Parathyroid adenoma (tissue), 2 donors: Measurements from ENCODE around the gene KLHL29.

Source experiments
- H2AFZ ChIP-seq: fragments of 300-600 bp; sonication (generic); one replicate; pipeline ENCODE4 v1.7.0; 2017; ENCODE audit warnings: antibody characterized with exemption, mild to moderate bottlenecking
- H3K27ac ChIP-seq: fragments of 300-600 bp; sonication (generic); one replicate; pipeline ENCODE4 v1.7.0; 2017
- H3K27me3 ChIP-seq: fragments of 300-600 bp; sonication (generic); one replicate; pipeline ENCODE4 v1.7.0; 2017; ENCODE audit warnings: low read length; ENCODE audit not compliant: control insufficient read depth, insufficient read depth
- H3K36me3 ChIP-seq: fragments of 300-600 bp; sonication (generic); one replicate; pipeline ENCODE4 v1.7.0; 2017; ENCODE audit warnings: low read length; ENCODE audit not compliant: control insufficient read depth, insufficient read depth
- H3K4me1 ChIP-seq: fragments of 300-600 bp; sonication (generic); one replicate; pipeline ENCODE4 v1.7.0; 2017; ENCODE audit warnings: control low read depth
- H3K4me2 ChIP-seq: fragments of 300-600 bp; sonication (generic); one replicate; pipeline ENCODE4 v1.7.0; 2017; ENCODE audit warnings: low read length
- H3K4me3 ChIP-seq: fragments of 300-600 bp; sonication (generic); one replicate; pipeline ENCODE4 v1.7.0; 2017; ENCODE audit warnings: low read depth, low read length
- H3K79me2 ChIP-seq: fragments of 300-600 bp; sonication (generic); one replicate; pipeline ENCODE4 v1.7.0; 2017; ENCODE audit warnings: control low read depth
- H3K9ac ChIP-seq: fragments of 300-600 bp; sonication (generic); one replicate; pipeline ENCODE4 v1.7.0; 2017; ENCODE audit warnings: mild to moderate bottlenecking
- H3K9me3 ChIP-seq: fragments of 300-600 bp; sonication (generic); one replicate; pipeline ENCODE4 v1.7.0; 2017; ENCODE audit warnings: low read length; ENCODE audit not compliant: control insufficient read depth
- CTCF ChIP-seq: fragments of 300-600 bp; sonication (generic); IDR thresholded peaks from one replicate; pipeline ENCODE4 v1.7.0; 2017; ENCODE audit warnings: antibody characterized with exemption, mild to moderate bottlenecking
- donor health status: primary hyperparathyroidism.

The KLHL29 gene

GRCh38 chr2:23697256-23698075, 312.5 kb downstream of the KLHL29 start:
- TF ChIP-seq CTCF = no peak
- Histone ChIP-seq H3K4me2 (no peak overlapping the region), H3K36me3 (no peaks in the 10 kb centered on the region), H2AFZ (no peak overlapping the region), H3K9me3 (no peaks in the 10 kb centered on the region), H3K27me3 (no peaks in the 10 kb centered on the region), H3K4me1 (no peaks in the 10 kb centered on the region), H3K9ac (no peak overlapping the region), H3K27ac (no peak overlapping the region), H3K4me3 (no peak overlapping the region), H3K79me2 (no peaks in the 10 kb centered on the region)

- Histone ChIP-seq H3K36me3 (no peaks in the 10 kb centered on the region), H3K27ac (no peak overlapping the region), H3K27me3 (no peaks in the 10 kb centered on the region), H3K9me3 (no peaks in the 10 kb centered on the region), H3K4me2 (no peak overlapping the region), H3K4me1 (no peaks in the 10 kb centered on the region), H3K79me2 (no peaks in the 10 kb centered on the region), H3K4me3 (no peak overlapping the region), H3K9ac (no peak overlapping the region), H2AFZ (no peak overlapping the region)
- TF ChIP-seq CTCF = no peak
These were observed 313.2 kb downstream of the KLHL29 start for GRCh38 chr2:23698116-23698693.

- H3K4me2 ChIP-seq = no peak overlapping the region
- no peak for TF ChIP-seq CTCF
- H3K27me3 ChIP-seq = no peaks in the 10 kb centered on the region
- no peak overlapping the region for H2AFZ ChIP-seq
- no peaks in the 10 kb centered on the region for H3K9me3 ChIP-seq
- H3K4me3 ChIP-seq = no peak overlapping the region
- H3K36me3 ChIP-seq = no peaks in the 10 kb centered on the region
- H3K9ac ChIP-seq = no peak overlapping the region
- no peak overlapping the region for H3K27ac ChIP-seq
- no peaks in the 10 kb centered on the region for H3K4me1 ChIP-seq
- no peaks in the 10 kb centered on the region for H3K79me2 ChIP-seq
These were observed 314.0 kb downstream of the KLHL29 start for GRCh38 chr2:23698721-23699579.

- no peak overlapping the region for H3K4me2 ChIP-seq
- no peaks in the 10 kb centered on the region for H3K4me1 ChIP-seq
- H3K36me3 ChIP-seq = no peaks in the 10 kb centered on the region
- no peak overlapping the region for H3K4me3 ChIP-seq
- H3K27ac ChIP-seq = no peak overlapping the region
- no peak for TF ChIP-seq CTCF
- no peaks in the 10 kb centered on the region for H3K9me3 ChIP-seq
- H3K9ac ChIP-seq = no peak overlapping the region
- H3K27me3 ChIP-seq = no peaks in the 10 kb centered on the region
- H3K79me2 ChIP-seq = no peaks in the 10 kb centered on the region
- no peak overlapping the region for H2AFZ ChIP-seq
These were observed 314.6 kb downstream of the KLHL29 start for GRCh38 chr2:23699580-23699925.
